ENCODE data around the gene IL15. TPM values are rescaled to one million over a fixed set of nuclear protein-coding genes. Genes with fewer than 3 reads are reported as not detected.

IL15 gene
- total and polyA plus RNA-seq, 3 donors from 2014 or later = 1.5 to 2.7 (median 1.7) TPM

GRCh38 chr4:141705048-141705746, 68.8 kb downstream of the IL15 start:
- H3K9me3 ChIP-seq = no peaks in the 10 kb centered on the region
- intact Hi-C loops (cut with DNase I; ENCODE audit: low total_unique reads) = no loop called here
- no peaks in the 10 kb centered on the region for H3K4me1 ChIP-seq
- H3K27ac ChIP-seq = no peak overlapping the region
- WGBS, 2 donors = 87 to 91% methylated on average over 2 of the region's 2 CpGs
- DNase-seq = no peak
- no peaks in the 10 kb centered on the region for H3K27me3 ChIP-seq
- no peak overlapping the region for H3K4me3 ChIP-seq
- TF ChIP-seq CTCF (IDR thresholded peaks at IDR 0.05) (no peak), POLR2A (IDR thresholded peaks at IDR 0.05) (no peak)
- H3K36me3 ChIP-seq (ENCODE audit: low read depth, missing control alignments) = no peaks in the 10 kb centered on the region

- Histone ChIP-seq H3K9me3 (no peaks in the 10 kb centered on the region), H3K27me3 (no peaks in the 10 kb centered on the region), H3K4me3 (no peak overlapping the region), H3K36me3 (ENCODE audit: low read depth, missing control alignments) (no peaks in the 10 kb centered on the region), H3K27ac (no peak overlapping the region), H3K4me1 (no peaks in the 10 kb centered on the region)
- TF ChIP-seq POLR2A (IDR thresholded peaks at IDR 0.05) = no peak
- no peak for TF ChIP-seq CTCF (IDR thresholded peaks at IDR 0.05)
- no peak for DNase-seq
- WGBS, 2 donors = 87 to 94% methylated on average over 1 of the region's 1 CpG
- intact Hi-C loops (cut with DNase I; ENCODE audit: low total_unique reads) = no loop called here
These were observed 69.5 kb downstream of the IL15 start for GRCh38 chr4:141705747-141706377.

DNA sequence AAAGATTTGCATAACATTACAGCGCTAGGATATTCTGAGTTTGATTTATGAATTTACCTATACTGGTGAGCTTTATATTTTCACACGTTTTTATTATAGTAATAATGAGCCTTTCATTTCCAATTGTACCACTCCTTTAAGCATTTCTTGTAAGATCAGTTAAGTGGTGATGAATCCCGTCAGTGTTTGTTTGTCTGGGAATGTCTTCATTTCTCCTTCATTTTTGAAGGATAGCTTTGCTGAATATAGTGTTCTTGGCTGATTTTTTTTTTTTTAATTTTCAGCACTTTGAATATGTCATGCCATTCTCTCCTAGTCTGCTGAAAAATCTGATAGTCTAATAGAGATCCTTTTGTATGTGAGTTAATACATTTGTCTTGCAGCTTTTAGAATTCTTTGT, 70.1 kb downstream of the IL15 start:
- WGBS, 2 donors = 83 to 85% methylated on average over 3 of the region's 3 CpGs
- H3K4me1 ChIP-seq = no peaks in the 10 kb centered on the region
- H3K27ac ChIP-seq = no peak overlapping the region
- H3K4me3 ChIP-seq = no peak overlapping the region
- no peaks in the 10 kb centered on the region for H3K9me3 ChIP-seq
- intact Hi-C loops (cut with DNase I; ENCODE audit: low total_unique reads) = no loop called here
- no peaks in the 10 kb centered on the region for H3K27me3 ChIP-seq
- no peak for DNase-seq
- TF ChIP-seq CTCF (IDR thresholded peaks at IDR 0.05) = no peak
- no peak for TF ChIP-seq POLR2A (IDR thresholded peaks at IDR 0.05)
- no peaks in the 10 kb centered on the region for H3K36me3 ChIP-seq (ENCODE audit: low read depth, missing control alignments)

GRCh38 chr4:141711211-141711610, 74.8 kb downstream of the IL15 start:
- H3K9me3 ChIP-seq = no peaks in the 10 kb centered on the region
- H3K27me3 ChIP-seq = no peaks in the 10 kb centered on the region
- H3K36me3 ChIP-seq (ENCODE audit: low read depth, missing control alignments) = no peaks in the 10 kb centered on the region
- peak; percentile 42 for DNase-seq
- WGBS, 2 donors = 51 to 64% methylated on average over 1 of the region's 1 CpG
- H3K27ac ChIP-seq = no peak overlapping the region
- intact Hi-C loops (cut with DNase I; ENCODE audit: low total_unique reads) = no loop called here
- no peak overlapping the region for H3K4me3 ChIP-seq
- TF ChIP-seq POLR2A (IDR thresholded peaks at IDR 0.05) = no peak
- peak; percentile 29 to 58 (median 42) for TF ChIP-seq CTCF (IDR thresholded peaks at IDR 0.05)
- H3K4me1 ChIP-seq = no peaks in the 10 kb centered on the region

- intact Hi-C loops (cut with DNase I; ENCODE audit: low total_unique reads) = no loop called here
- H3K36me3 ChIP-seq (ENCODE audit: low read depth, missing control alignments) = no peaks in the 10 kb centered on the region
- no peaks in the 10 kb centered on the region for H3K27me3 ChIP-seq
- H3K9me3 ChIP-seq = no peaks in the 10 kb centered on the region
- DNase-seq = no peak
- 81 to 90% methylated on average over 4 of the region's 4 CpGs for WGBS, 2 donors
- no peak overlapping the region for H3K27ac ChIP-seq
- H3K4me1 ChIP-seq = no peaks in the 10 kb centered on the region
- TF ChIP-seq CTCF (IDR thresholded peaks at IDR 0.05) = no peak
- no peak for TF ChIP-seq POLR2A (IDR thresholded peaks at IDR 0.05)
- H3K4me3 ChIP-seq = no peak overlapping the region
These were observed 76.8 kb downstream of the IL15 start for GRCh38 chr4:141713185-141713584.

Measured in testis (tissue), 3 donors.